Activated T-cell treated with anti-CD3 and anti-CD28 coated beads, Interleukin-2, amount 50 U/mL, for 72 hours (primary cell): Measurements from ENCODE around the gene SDCCAG8. TPM values are rescaled to one million over a fixed set of nuclear protein-coding genes. Genes with fewer than 3 reads are reported as not detected.

Experiments
- ATAC-seq, 2 donors: fragments of 150-1000 bp; cut with Tn5 transposase; replicated peaks in 1 of 2; 2 replicates each; pipeline ENCODE4 v1.10.0; 2021; ENCODE audit warnings: moderate library complexity in 2 of 2, mild to moderate bottlenecking in 1 of 2
- DNase-seq, 2 donors: peaks; one replicate each; pipeline ENCODE4 v3.0.0; 2021 to 2022; ENCODE audit warnings: mixed read lengths in 1 of 2
- H3K27ac Mint-ChIP-seq: one replicate; pipeline ENCODE4 v1.8.0; 2022; ENCODE audit warnings: mild to moderate bottlenecking, moderate library complexity, mixed read lengths
- H3K27me3 Mint-ChIP-seq: one replicate; pipeline ENCODE4 v1.8.0; 2022; ENCODE audit warnings: low read depth, mixed read lengths
- H3K36me3 Mint-ChIP-seq, 2 donors: one replicate each; pipeline ENCODE4 v1.8.0; 2022; ENCODE audit warnings: mixed read lengths in 2 of 2, mild to moderate bottlenecking in 1 of 2; ENCODE audit not compliant: insufficient read depth in 2 of 2
- H3K4me1 Mint-ChIP-seq: one replicate; pipeline ENCODE4 v1.8.0; 2022; ENCODE audit warnings: low read depth, mixed read lengths
- H3K4me3 Mint-ChIP-seq, 2 donors: one replicate each; pipeline ENCODE4 v1.8.0; 2022; ENCODE audit warnings: mild to moderate bottlenecking in 2 of 2, mixed read lengths in 2 of 2, moderate library complexity in 2 of 2
- H3K9me3 Mint-ChIP-seq, 2 donors: one replicate each; pipeline ENCODE4 v1.8.0; 2022; ENCODE audit warnings: mixed read lengths in 2 of 2
- total RNA-seq, 2 donors: library from RNA; stranded (reverse); gene quantifications; one replicate each; pipeline ENCODE4 v1.2.3, GENCODE V29; 2022

SDCCAG8 gene
- total RNA-seq, 2 donors from 2014 or later: 31.3 to 40.2 TPM

DNA sequence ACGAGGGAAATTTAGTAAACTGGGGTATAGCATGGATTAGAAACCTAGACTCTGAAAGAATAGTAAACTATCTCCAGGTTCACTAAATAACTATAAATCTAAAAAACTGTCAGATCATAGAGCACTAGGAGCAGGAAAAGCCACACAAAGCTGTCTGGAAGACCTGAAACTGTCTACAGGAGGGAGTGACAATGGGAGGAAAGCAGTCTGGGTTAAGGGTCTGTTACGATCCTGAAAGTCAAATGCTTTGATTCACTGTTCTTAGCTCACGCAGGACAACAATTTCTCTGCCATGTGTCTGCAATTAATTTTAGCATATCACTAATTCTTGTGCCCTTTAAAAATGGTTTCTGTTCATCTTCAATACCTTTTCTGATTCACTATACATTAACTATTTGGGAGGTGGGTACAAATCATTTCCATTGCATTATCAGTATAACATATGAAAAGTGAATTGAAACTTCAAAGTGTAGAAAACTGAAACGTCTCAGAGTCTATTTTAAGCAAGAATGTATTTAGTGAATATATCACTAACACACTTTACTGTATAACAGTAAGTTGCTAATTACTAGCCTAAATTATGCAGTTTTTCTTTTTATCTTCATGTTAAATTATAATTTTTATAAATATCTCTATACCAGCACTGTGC, 19.1 kb upstream of the SDCCAG8 start:
- no peak overlapping the region for H3K4me3 Mint-ChIP-seq

GRCh38 chr1:243244432-243244841, 11.4 kb upstream of the SDCCAG8 start:
- Mint-ChIP-seq H3K4me3 (peak overlapping the region; percentile 24 to 27), H3K27me3 (no peaks in the 10 kb centered on the region), H3K4me1 (peaks cover 25% of the 10 kb centered on the region), H3K36me3 (peaks cover 4 to 9% of the 10 kb centered on the region in 2 donors), H3K9me3 (peaks cover 0 to 2% of the 10 kb centered on the region in 2 donors), H3K27ac (no peak overlapping the region)
- ATAC-seq (no peak), DNase-seq (no peak)

More for the DNA sequence above, 19.1 kb upstream of the SDCCAG8 start:
- Mint-ChIP-seq H3K27me3 (no peaks in the 10 kb centered on the region), H3K27ac (no peak overlapping the region), H3K36me3 (peaks cover 11 to 23% of the 10 kb centered on the region in 2 donors), H3K9me3 (peaks cover 2 to 9% of the 10 kb centered on the region in 2 donors), H3K4me1 (no peaks in the 10 kb centered on the region)
- DNase-seq (no peak), ATAC-seq (no peak)

- ATAC-seq: no peak
These were observed 8.9 kb upstream of the SDCCAG8 start for GRCh38 chr1:243246916-243247315.

GRCh38 chr1:243247901-243248300, 7.9 kb upstream of the SDCCAG8 start:
- ATAC-seq (no peak), DNase-seq (no peak)
- Mint-ChIP-seq H3K27ac (no peak overlapping the region), H3K4me1 (peaks cover 38% of the 10 kb centered on the region), H3K36me3 (peaks cover 0 to 3% of the 10 kb centered on the region in 2 donors), H3K9me3 (peaks cover 0 to 2% of the 10 kb centered on the region in 2 donors), H3K4me3 (no peak overlapping the region), H3K27me3 (no peaks in the 10 kb centered on the region)

More at GRCh38 chr1:243246916-243247315, 8.9 kb upstream of the SDCCAG8 start:
- H3K9me3 Mint-ChIP-seq: peaks cover 0 to 2% of the 10 kb centered on the region in 2 donors
- no peaks in the 10 kb centered on the region for H3K27me3 Mint-ChIP-seq
- peaks cover under 1 to 9% of the 10 kb centered on the region in 2 donors for H3K36me3 Mint-ChIP-seq
- H3K4me3 Mint-ChIP-seq: no peak overlapping the region
- no peak overlapping the region for H3K27ac Mint-ChIP-seq
- no peak for DNase-seq
- peaks cover 40% of the 10 kb centered on the region for H3K4me1 Mint-ChIP-seq

DNA sequence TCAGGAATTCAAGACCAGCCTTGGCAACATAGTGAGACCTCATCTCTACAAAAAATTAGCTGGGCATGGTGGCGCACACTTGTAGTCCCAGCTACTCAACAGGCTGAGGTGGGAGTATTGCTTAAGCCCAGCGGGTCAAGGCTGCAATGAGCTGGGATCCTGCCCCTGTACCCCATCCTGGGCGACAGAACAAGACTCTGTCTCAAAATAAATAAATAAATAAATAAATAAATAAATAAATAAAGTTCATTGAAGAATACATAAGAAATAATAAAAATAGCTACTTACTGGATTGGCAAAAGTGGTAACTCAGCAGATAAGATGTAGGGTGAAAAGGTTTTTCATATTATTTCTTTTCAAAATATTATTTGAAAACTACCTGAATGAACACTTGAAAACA, 6.6 kb upstream of the SDCCAG8 start:
- no peaks in the 10 kb centered on the region for H3K27me3 Mint-ChIP-seq
- ATAC-seq (no peak), DNase-seq (no peak)
- no peak overlapping the region for H3K4me3 Mint-ChIP-seq
- no peaks in the 10 kb centered on the region for H3K36me3 Mint-ChIP-seq
- no peak overlapping the region for H3K27ac Mint-ChIP-seq
- H3K4me1 Mint-ChIP-seq: peaks cover 45% of the 10 kb centered on the region
- H3K9me3 Mint-ChIP-seq: no peaks in the 10 kb centered on the region

GRCh38 chr1:243250102-243250501, 5.7 kb upstream of the SDCCAG8 start:
- no peak overlapping the region for H3K4me3 Mint-ChIP-seq
- peaks cover 2 to 3% of the 10 kb centered on the region in 2 donors for H3K36me3 Mint-ChIP-seq
- DNase-seq (no peak), ATAC-seq (no peak)
- H3K4me1 Mint-ChIP-seq: peaks cover 48% of the 10 kb centered on the region
- no peaks in the 10 kb centered on the region for H3K9me3 Mint-ChIP-seq
- no peaks in the 10 kb centered on the region for H3K27me3 Mint-ChIP-seq
- H3K27ac Mint-ChIP-seq: no peak overlapping the region

GRCh38 chr1:243251539-243251938, 4.3 kb upstream of the SDCCAG8 start:
- Mint-ChIP-seq H3K4me3 (no peak overlapping the region), H3K4me1 (peaks cover 48% of the 10 kb centered on the region)

GRCh38 chr1:243253211-243253925, 2.5 kb upstream of the SDCCAG8 start:
- peaks cover 46% of the 10 kb centered on the region for H3K4me1 Mint-ChIP-seq
- ATAC-seq (no peak), DNase-seq (peak in 1 of 2 donors; percentile 2)
- H3K4me3 Mint-ChIP-seq: peak overlapping the region; percentile 98 to 100
- peak overlapping the region; percentile 69 for H3K27ac Mint-ChIP-seq
- no peaks in the 10 kb centered on the region for H3K9me3 Mint-ChIP-seq
- peaks cover 3 to 4% of the 10 kb centered on the region in 2 donors for H3K36me3 Mint-ChIP-seq
- H3K27me3 Mint-ChIP-seq: no peaks in the 10 kb centered on the region

More at GRCh38 chr1:243251539-243251938, 4.3 kb upstream of the SDCCAG8 start:
- Mint-ChIP-seq H3K27ac (no peak overlapping the region), H3K9me3 (no peaks in the 10 kb centered on the region), H3K27me3 (no peaks in the 10 kb centered on the region), H3K36me3 (peaks cover 3 to 4% of the 10 kb centered on the region in 2 donors)
- no peak for DNase-seq
- no peak for ATAC-seq

DNA sequence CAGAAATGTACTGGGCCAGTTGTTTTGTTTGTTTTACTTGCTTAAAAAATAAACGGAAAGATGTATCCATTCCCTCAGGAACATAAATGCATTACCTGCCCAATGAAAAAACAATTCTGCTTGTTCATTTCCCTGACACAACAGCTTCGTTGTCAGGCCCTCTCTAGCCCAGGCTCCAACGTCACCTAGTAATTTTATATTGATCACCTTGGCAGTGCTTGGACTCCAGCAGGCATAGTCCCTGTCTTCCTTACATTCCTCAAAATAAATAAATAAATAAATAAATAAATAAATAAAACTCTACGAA, 2.0 kb upstream of the SDCCAG8 start:
- ATAC-seq (no peak), DNase-seq (peak in 1 of 2 donors; percentile 5)
- no peaks in the 10 kb centered on the region for H3K27me3 Mint-ChIP-seq
- H3K36me3 Mint-ChIP-seq: peaks cover 3 to 4% of the 10 kb centered on the region in 2 donors
- peak overlapping the region; percentile 69 for H3K27ac Mint-ChIP-seq
- no peaks in the 10 kb centered on the region for H3K9me3 Mint-ChIP-seq
- H3K4me3 Mint-ChIP-seq: peak overlapping the region; percentile 98 to 100
- H3K4me1 Mint-ChIP-seq: peaks cover 46% of the 10 kb centered on the region

DNA sequence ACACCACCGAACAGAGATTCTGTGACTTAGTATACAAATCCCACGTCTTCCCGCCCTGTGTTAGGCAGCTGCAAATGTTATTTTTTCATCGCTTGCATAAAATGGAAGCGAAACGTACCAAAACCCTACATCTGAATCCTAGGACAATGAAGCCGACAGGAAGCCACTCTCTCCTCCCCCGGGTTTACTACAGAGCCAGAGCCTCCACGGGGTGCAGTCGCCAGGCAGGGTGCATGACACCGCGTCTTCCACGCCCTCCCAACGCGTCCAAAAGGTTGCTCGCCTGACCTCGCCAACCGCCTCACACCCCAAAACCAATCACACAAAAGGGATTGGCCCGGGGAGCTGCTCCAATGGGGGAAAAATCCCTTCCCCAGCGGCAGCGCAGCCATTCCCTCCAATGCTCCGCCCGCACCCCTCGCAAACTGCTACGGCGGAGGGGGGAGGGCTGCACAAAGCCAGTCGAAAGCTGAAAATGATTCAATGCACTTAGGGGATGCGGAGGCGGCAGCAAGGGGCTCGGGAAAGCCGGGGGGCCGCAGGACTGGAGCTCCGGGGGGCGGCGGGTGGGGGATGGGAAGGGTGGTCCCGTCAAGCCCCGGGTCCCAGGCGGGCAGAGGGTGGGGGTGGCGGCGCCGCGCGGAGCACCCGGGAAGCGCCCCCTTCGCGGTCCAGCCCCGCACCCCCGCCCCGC, 1.5 kb upstream of the SDCCAG8 start:
- Mint-ChIP-seq H3K4me1 (peaks cover 46% of the 10 kb centered on the region), H3K27ac (peak overlapping the region; percentile 93), H3K36me3 (peaks cover 4% of the 10 kb centered on the region in 2 donors)

GRCh38 chr1:243254927-243255790, 682 bp upstream of the SDCCAG8 start, which contains the start of gene CEP170:
Gene CEP170 (minus strand): TSS chr1:243255281. CDS start chr1:243225280, 30,001 bp downstream.
- peak; percentile 68 to 74 for ATAC-seq
- H3K27ac Mint-ChIP-seq: peak within 1 kb of the TSS; percentile 99
- peak within 1 kb of the TSS; percentile 100 for H3K4me3 Mint-ChIP-seq
- peaks cover 4% of the 10 kb centered on the region in 2 donors for H3K36me3 Mint-ChIP-seq
- H3K9me3 Mint-ChIP-seq: no peaks in the 10 kb centered on the region
- DNase-seq: peak; percentile 89 to 92
- H3K27me3 Mint-ChIP-seq: no peaks in the 10 kb centered on the region
- H3K4me1 Mint-ChIP-seq: peaks cover 54% of the 10 kb centered on the region

More for the DNA sequence above, 1.5 kb upstream of the SDCCAG8 start:
- ATAC-seq: peak; percentile 26 to 29
- Mint-ChIP-seq H3K4me3 (peak overlapping the region; percentile 98 to 100), H3K27me3 (no peaks in the 10 kb centered on the region), H3K9me3 (no peaks in the 10 kb centered on the region)
- peak; percentile 69 to 78 for DNase-seq

- DNase-seq: no peak
- Mint-ChIP-seq H3K27me3 (no peaks in the 10 kb centered on the region), H3K9me3 (no peaks in the 10 kb centered on the region), H3K4me1 (peaks cover 55% of the 10 kb centered on the region), H3K36me3 (peaks cover 4% of the 10 kb centered on the region in 2 donors), H3K27ac (peak overlapping the region; percentile 93), H3K4me3 (peak overlapping the region; percentile 99 to 100)
- no peak for ATAC-seq
These were observed 749 bp downstream of the SDCCAG8 start for GRCh38 chr1:243256590-243256989.
